ENCODE data around the gene PICALM. TPM values are rescaled to one million over a fixed set of nuclear protein-coding genes. Genes with fewer than 3 reads are reported as not detected.

The PICALM gene
- total and polyA plus RNA-seq, 4 donors: 19.3 to 317 (median 108) TPM

GRCh38 chr11:86066657-86067008, 2.3 kb downstream of the PICALM start:
- H3K27me3 ChIP-seq (ENCODE audit: control insufficient read depth in 4 of 4, insufficient read depth in 4 of 4, low read length in 3 of 4): no peaks in the 10 kb centered on the region
- no peaks in the 10 kb centered on the region for H3K36me3 ChIP-seq (ENCODE audit: control insufficient read depth in 4 of 4, insufficient read depth in 3 of 4, low read depth in 1 of 4, low read length in 3 of 4)
- under 1% methylated on average over 5 of the region's 5 CpGs for WGBS
- no peak for DNase-seq (ENCODE audit: low spot score)
- peak overlapping the region; percentile 95 to 98 for H3K9ac ChIP-seq (ENCODE audit: low read depth in 1 of 2, low read length in 2 of 2)
- H3K9me3 ChIP-seq (ENCODE audit: control insufficient read depth in 4 of 4, low read length in 3 of 4): no peaks in the 10 kb centered on the region
- peak overlapping the region; percentile 78 to 98 (median 98) for H3K4me3 ChIP-seq (ENCODE audit: low read depth in 1 of 3, low read length in 3 of 3)
- TF ChIP-seq FOXA2 (IDR thresholded peaks at IDR 0.05) (no peak), NR2F2 (IDR thresholded peaks at IDR 0.05) (no peak), REST (IDR thresholded peaks at IDR 0.05) (no peak), YY1 (IDR thresholded peaks at IDR 0.05) (no peak), JUND (IDR thresholded peaks at IDR 0.05) (no peak)
- peak overlapping the region; percentile 91 to 98 for H3K27ac ChIP-seq (ENCODE audit: low read depth in 1 of 2, low read length in 2 of 2)
- peaks cover 6 to 40% (median 25%) of the 10 kb centered on the region in 4 donors for H3K4me1 ChIP-seq (ENCODE audit: control insufficient read depth in 4 of 4, insufficient read depth in 4 of 4, low read length in 3 of 4)

- peaks cover 8 to 41% (median 26%) of the 10 kb centered on the region in 4 donors for H3K4me1 ChIP-seq (ENCODE audit: control insufficient read depth in 4 of 4, insufficient read depth in 4 of 4, low read length in 3 of 4)
- no peaks in the 10 kb centered on the region for H3K9me3 ChIP-seq (ENCODE audit: control insufficient read depth in 4 of 4, low read length in 3 of 4)
- H3K9ac ChIP-seq (ENCODE audit: low read depth in 1 of 2, low read length in 2 of 2): peak overlapping the region; percentile 95 to 98
- peak overlapping the region; percentile 78 to 98 (median 98) for H3K4me3 ChIP-seq (ENCODE audit: low read depth in 1 of 3, low read length in 3 of 3)
- H3K36me3 ChIP-seq (ENCODE audit: control insufficient read depth in 4 of 4, insufficient read depth in 3 of 4, low read depth in 1 of 4, low read length in 3 of 4): peaks cover 0 to under 1% (median 0%) of the 10 kb centered on the region in 4 donors
- TF ChIP-seq FOXA2 (IDR thresholded peaks at IDR 0.05): no peak
- no peak for TF ChIP-seq REST (IDR thresholded peaks at IDR 0.05)
- TF ChIP-seq HNF4G (IDR thresholded peaks at IDR 0.05): no peak
- no peak for TF ChIP-seq EGR1 (IDR thresholded peaks at IDR 0.05; ENCODE audit: low read depth in 2 of 2)
- no peak for TF ChIP-seq SP1 (IDR thresholded peaks at IDR 0.05)
- TF ChIP-seq TAF1 (conservative IDR thresholded peaks at IDR 0.05): no peak
- TF ChIP-seq GABPA (IDR thresholded peaks at IDR 0.05 in 1 of 2, conservative IDR thresholded peaks at IDR 0.05 in 1 of 2): no peak
- no peak for TF ChIP-seq RXRA (IDR thresholded peaks at IDR 0.05)
- TF ChIP-seq FOXA1 (IDR thresholded peaks at IDR 0.05): no peak
- TF ChIP-seq NR2F2 (IDR thresholded peaks at IDR 0.05): no peak
- TF ChIP-seq ZBTB33 (IDR thresholded peaks at IDR 0.05): no peak
- no peak for TF ChIP-seq ATF3 (IDR thresholded peaks at IDR 0.05)
- TF ChIP-seq MAX (IDR thresholded peaks at IDR 0.05): no peak
- no peak for TF ChIP-seq HNF4A (conservative IDR thresholded peaks at IDR 0.05)
- TF ChIP-seq CTCF (IDR thresholded peaks at IDR 0.05; ENCODE audit: low read depth, low read length, missing input control): no peak
- TF ChIP-seq RAD21 (IDR thresholded peaks at IDR 0.05): no peak
- no peak for TF ChIP-seq JUND (IDR thresholded peaks at IDR 0.05)
- no peak for DNase-seq (ENCODE audit: low spot score)
- WGBS: under 1% methylated on average over 3 of the region's 3 CpGs
- no peaks in the 10 kb centered on the region for H3K27me3 ChIP-seq (ENCODE audit: control insufficient read depth in 4 of 4, insufficient read depth in 4 of 4, low read length in 3 of 4)
- peak overlapping the region; percentile 91 to 98 for H3K27ac ChIP-seq (ENCODE audit: low read depth in 1 of 2, low read length in 2 of 2)
These were observed 2.9 kb downstream of the PICALM start for GRCh38 chr11:86066033-86066432.

Data from liver (tissue), 9 donors.